RWPE1 (cell line): ENCODE results near the gene MED12L.

ENCODE experiments used
- CTCF ChIA-PET: fragments of 350-600 bp; sonication (Branson Sonifier 250); formaldehyde crosslinking; extraction: SDS; loops from one replicate; lab custom pipeline; 2021; lab: Yijun Ruan, JAX
- POLR2A ChIA-PET: fragments of 400-600 bp; formaldehyde crosslinking; extraction: SDS; loops from one replicate; lab custom pipeline; 2020; ENCODE audit warnings: antibody characterized with exemption; ENCODE audit not compliant: low non-redundant PET; lab: Yijun Ruan, JAX
- DNase-seq: peaks from one replicate; pipeline ENCODE4 v3.0.0; 2012; ENCODE audit warnings: low spot score
- H3K27ac ChIP-seq: fragments of 450-650 bp; 2 replicates; pipeline ENCODE4 v1.5.1; 2017
- CTCF ChIP-seq: fragments of 450-650 bp; conservative IDR thresholded peaks from 2 replicates; pipeline ENCODE4 v1.5.1; 2017; ENCODE audit warnings: low read depth, mild to moderate bottlenecking

MED12L gene

DNA sequence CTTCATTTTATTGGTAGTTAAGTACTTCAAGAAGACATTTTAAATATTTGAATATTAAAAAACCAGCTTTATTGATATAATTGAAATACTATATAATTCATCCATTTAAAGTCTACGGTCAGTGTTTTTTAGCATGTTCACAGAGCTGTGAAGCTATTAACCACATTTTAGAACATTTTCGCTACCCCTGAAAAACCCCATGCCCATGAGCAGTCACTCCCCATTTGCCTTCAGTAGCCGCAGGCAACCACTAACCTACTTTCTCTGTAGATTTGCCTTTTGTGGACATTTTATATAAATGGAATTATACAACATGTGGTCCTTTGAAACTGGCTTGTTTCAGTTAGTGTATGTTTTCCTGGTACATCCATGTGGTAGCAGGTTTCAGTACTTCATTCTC lies 61.8 kb downstream of the MED12L start:
- CTCF ChIA-PET, result interaction anchor here (0.6 kb wide), 1 partner anchor 9 kb away, joined by 3 read pairs; no protein-coding TSS in a partner anchor
- no peak for TF ChIP-seq CTCF
- H3K27ac ChIP-seq, result no peak overlapping the region
- no peak for DNase-seq
- POLR2A ChIA-PET, result no interaction called here

DNA sequence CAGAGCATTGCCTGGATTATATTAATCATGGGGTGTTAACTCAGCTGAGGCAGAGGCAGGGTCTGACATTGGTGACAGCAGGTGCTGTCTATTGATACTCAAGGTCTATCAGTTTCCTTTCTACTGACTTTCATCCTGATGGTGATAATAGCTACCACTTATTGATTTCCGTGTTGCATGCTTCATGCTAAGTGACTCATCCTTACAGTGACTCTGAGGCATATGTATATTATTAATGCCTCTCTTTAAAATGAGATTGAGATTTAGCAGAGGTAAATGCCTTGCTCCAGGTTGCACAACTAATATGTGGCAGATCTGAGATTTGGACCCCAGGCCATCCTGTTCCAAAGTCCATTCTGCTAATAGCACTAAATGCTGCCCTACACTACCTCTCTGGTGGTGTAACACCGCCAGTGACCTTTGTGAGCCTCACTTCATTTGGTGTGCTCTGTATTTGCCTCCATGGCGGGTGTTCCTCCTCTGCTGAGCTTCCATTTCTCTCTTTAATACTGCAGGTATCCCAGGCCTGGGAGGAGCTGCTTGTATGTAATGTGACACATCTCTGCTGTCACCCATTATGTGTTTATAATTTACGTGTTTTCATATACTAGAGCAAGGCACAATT lies 67.1 kb downstream of the MED12L start:
- TF ChIP-seq CTCF, result no peak
- H3K27ac ChIP-seq, result no peak overlapping the region
- POLR2A ChIA-PET, result no interaction called here
- CTCF ChIA-PET, result interaction anchor here (0.6 to 2.7 kb wide), 2 partner anchors 16 to 1386 kb away, joined by 5 to 14 read pairs; no protein-coding TSS in a partner anchor
- no peak for DNase-seq

DNA sequence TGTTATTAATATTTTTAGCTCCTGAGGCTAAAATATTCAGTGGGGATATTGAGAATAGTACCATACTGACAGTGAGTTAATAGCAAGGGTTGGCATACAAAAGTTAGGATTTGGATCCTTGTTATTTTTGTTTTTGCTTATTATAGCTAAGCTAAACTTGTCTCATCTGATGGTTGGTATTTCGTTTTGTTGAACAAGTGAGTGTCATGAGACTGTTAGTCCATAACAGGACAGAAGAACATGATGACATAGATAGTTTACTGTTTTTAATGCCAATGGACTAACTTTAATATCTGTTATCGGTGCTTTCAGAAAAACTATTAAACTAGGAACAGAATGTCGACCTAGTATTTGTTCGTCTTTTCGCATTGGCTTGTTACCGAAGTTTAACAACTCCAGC lies 69.1 kb downstream of the MED12L start:
- POLR2A ChIA-PET, result no interaction called here
- TF ChIP-seq CTCF, result no peak
- H3K27ac ChIP-seq, result no peak overlapping the region
- CTCF ChIA-PET, result interaction anchor here (0.6 to 1.5 kb wide), 2 partner anchors 8 to 13 kb away, joined by 3 to 5 read pairs; no protein-coding TSS in a partner anchor
- DNase-seq, result no peak

DNA sequence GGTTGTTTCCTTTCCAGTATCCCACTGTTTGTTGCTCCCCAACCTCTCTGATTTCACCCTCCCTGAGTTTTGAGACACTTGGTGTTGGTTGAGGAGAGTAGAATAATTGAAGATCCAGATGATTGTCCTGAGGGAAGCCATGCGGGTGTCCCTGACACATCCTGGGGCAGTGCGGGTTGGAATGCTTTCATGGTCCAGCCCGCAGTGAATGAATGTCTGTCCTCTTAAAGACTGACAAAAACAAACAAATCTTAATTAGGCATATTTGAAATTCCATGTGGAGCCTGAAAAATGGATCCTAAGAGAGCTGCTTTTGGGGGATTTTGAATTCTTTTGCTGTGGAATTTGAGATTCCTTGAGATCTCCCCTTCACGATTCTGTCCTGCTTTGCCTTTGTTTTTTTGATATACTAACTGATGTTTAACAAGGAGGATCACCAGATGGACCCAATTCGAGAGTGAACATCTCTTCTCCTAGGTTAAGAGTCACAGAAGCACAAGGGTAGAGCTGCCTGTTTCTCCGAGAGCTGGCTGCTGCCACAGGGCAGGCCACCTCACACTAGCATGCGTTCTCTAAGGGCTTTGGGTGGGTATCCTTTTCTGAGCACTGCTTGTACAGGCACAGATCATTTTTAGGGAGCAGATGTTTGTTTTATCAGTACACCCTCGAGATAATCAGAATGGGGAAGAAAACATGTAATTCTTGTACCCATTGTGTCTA lies 70.1 kb downstream of the MED12L start:
- DNase-seq, result no peak
- TF ChIP-seq CTCF, result no peak
- CTCF ChIA-PET, result interaction anchor here (0.8 to 2.4 kb wide), 3 partner anchors 12 to 128 kb away, joined by 4 to 7 read pairs (median 5); no protein-coding TSS in a partner anchor
- no peak overlapping the region for H3K27ac ChIP-seq
- POLR2A ChIA-PET, result no interaction called here

- peak; percentile 58 for DNase-seq
- no peak overlapping the region for H3K27ac ChIP-seq
- peak; percentile 70 for TF ChIP-seq CTCF
- ChIA-PET POLR2A (no interaction called here), CTCF (interaction anchor here (0.6 to 2.4 kb wide), 7 partner anchors 9 to 485 kb away, joined by 3 to 7 read pairs (median 3); no protein-coding TSS in a partner anchor)
Measured at GRCh38 chr3:151156618-151157216, 71.3 kb downstream of the MED12L start.

DNA sequence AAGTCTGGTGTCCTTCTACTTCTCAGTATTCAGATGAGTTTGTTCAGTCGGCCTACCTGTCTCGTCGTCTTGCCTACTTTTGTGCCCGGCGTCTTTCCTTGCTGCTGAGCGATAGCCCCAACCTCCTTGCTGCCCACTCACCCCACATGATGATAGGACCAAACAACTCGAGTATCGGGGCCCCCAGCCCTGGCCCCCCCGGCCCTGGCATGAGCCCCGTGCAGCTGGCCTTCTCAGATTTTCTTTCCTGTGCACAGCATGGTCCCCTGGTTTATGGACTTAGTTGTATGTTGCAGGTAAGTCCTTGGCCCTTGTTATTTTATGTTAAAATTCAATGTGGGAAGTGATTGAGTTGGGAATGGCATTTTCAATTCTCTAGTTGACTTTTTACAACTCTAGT lies 74.3 kb downstream of the MED12L start:
- no peak overlapping the region for H3K27ac ChIP-seq
- no peak for TF ChIP-seq CTCF
- DNase-seq, result no peak
- ChIA-PET CTCF (no interaction called here), POLR2A (no interaction called here)
